ENCODE data around the gene ALPK1. TPM values are rescaled to one million over a fixed set of nuclear protein-coding genes. Genes with fewer than 3 reads are reported as not detected.

ALPK1 gene
- total RNA-seq, 1 donor from 2014 or later: 13.7 TPM

- no peak for FAIRE-seq
- no peak overlapping the region for H3K4me3 ChIP-seq (ENCODE audit: low read depth, low read length)
- DNase-seq (ENCODE audit: low read depth): no peak
- TF ChIP-seq, protein P1, sequence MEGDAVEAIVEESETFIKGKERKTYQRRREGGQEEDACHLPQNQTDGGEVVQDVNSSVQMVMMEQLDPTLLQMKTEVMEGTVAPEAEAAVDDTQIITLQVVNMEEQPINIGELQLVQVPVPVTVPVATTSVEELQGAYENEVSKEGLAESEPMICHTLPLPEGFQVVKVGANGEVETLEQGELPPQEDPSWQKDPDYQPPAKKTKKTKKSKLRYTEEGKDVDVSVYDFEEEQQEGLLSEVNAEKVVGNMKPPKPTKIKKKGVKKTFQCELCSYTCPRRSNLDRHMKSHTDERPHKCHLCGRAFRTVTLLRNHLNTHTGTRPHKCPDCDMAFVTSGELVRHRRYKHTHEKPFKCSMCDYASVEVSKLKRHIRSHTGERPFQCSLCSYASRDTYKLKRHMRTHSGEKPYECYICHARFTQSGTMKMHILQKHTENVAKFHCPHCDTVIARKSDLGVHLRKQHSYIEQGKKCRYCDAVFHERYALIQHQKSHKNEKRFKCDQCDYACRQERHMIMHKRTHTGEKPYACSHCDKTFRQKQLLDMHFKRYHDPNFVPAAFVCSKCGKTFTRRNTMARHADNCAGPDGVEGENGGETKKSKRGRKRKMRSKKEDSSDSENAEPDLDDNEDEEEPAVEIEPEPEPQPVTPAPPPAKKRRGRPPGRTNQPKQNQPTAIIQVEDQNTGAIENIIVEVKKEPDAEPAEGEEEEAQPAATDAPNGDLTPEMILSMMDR (IDR thresholded peaks at IDR 0.05; ENCODE audit: insufficient read depth, low read length, severe bottlenecking): no peak
- H3K36me3 ChIP-seq (ENCODE audit: control insufficient read depth, insufficient read depth, low read length): no peaks in the 10 kb centered on the region
- H3K27me3 ChIP-seq (ENCODE audit: control insufficient read depth, insufficient read depth, low read length): no peaks in the 10 kb centered on the region
These were observed 14.3 kb downstream of the ALPK1 start for GRCh38 chr4:112311516-112311915.

DNA sequence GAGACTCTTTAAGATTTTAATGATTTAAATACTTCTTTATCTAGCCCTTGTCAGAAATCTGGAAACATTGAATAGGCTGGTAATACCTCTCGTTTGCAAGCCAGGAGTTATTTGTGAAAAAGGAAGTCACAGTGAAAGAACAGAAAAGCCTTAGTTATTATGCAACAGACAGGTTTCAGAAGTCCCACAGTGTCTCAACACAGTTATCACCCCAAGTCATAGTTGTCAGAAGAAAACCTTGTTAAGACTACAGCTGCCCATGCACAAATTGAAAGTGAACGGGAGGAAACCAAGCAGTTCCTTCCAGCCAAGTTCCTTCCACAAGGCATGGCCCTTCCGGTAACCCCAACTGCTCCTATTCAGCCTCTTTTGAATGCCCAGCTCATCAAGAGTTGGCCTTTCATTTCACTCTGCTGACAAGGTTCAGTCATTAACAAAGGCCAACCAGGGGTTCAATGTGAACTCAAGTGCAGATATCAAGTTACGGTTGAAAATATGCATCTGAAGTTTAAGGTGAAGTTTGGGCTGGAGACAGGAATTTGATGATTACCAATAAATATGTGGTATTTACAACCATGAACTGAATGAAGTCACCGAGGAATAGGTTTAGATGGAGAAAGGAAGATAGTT, 15.6 kb downstream of the ALPK1 start:
- TF ChIP-seq, protein P1 (IDR thresholded peaks at IDR 0.05; ENCODE audit: insufficient read depth, low read length, severe bottlenecking): no peak

GRCh38 chr4:112315446-112315845, 18.3 kb downstream of the ALPK1 start:
- TF ChIP-seq, protein P1 (IDR thresholded peaks at IDR 0.05; ENCODE audit: insufficient read depth, low read length, severe bottlenecking): no peak
- Histone ChIP-seq H3K27me3 (ENCODE audit: control insufficient read depth, insufficient read depth, low read length) (no peaks in the 10 kb centered on the region), H3K36me3 (ENCODE audit: control insufficient read depth, insufficient read depth, low read length) (no peaks in the 10 kb centered on the region), H3K4me3 (ENCODE audit: low read depth, low read length) (no peak overlapping the region)
- DNase-seq (ENCODE audit: low read depth) (no peak), FAIRE-seq (no peak)

More for the DNA sequence above, 15.6 kb downstream of the ALPK1 start:
- FAIRE-seq: no peak
- Histone ChIP-seq H3K36me3 (ENCODE audit: control insufficient read depth, insufficient read depth, low read length) (no peaks in the 10 kb centered on the region), H3K4me3 (ENCODE audit: low read depth, low read length) (no peak overlapping the region), H3K27me3 (ENCODE audit: control insufficient read depth, insufficient read depth, low read length) (no peaks in the 10 kb centered on the region)
- no peak for DNase-seq (ENCODE audit: low read depth)

- no peak for FAIRE-seq
- Histone ChIP-seq H3K36me3 (ENCODE audit: control insufficient read depth, insufficient read depth, low read length) (no peaks in the 10 kb centered on the region), H3K27me3 (ENCODE audit: control insufficient read depth, insufficient read depth, low read length) (no peaks in the 10 kb centered on the region), H3K4me3 (ENCODE audit: low read depth, low read length) (no peak overlapping the region)
- DNase-seq (ENCODE audit: low read depth): no peak
- TF ChIP-seq, protein P1 (IDR thresholded peaks at IDR 0.05; ENCODE audit: insufficient read depth, low read length, severe bottlenecking): no peak
These were observed 19.2 kb downstream of the ALPK1 start for GRCh38 chr4:112316360-112316759.

DNA sequence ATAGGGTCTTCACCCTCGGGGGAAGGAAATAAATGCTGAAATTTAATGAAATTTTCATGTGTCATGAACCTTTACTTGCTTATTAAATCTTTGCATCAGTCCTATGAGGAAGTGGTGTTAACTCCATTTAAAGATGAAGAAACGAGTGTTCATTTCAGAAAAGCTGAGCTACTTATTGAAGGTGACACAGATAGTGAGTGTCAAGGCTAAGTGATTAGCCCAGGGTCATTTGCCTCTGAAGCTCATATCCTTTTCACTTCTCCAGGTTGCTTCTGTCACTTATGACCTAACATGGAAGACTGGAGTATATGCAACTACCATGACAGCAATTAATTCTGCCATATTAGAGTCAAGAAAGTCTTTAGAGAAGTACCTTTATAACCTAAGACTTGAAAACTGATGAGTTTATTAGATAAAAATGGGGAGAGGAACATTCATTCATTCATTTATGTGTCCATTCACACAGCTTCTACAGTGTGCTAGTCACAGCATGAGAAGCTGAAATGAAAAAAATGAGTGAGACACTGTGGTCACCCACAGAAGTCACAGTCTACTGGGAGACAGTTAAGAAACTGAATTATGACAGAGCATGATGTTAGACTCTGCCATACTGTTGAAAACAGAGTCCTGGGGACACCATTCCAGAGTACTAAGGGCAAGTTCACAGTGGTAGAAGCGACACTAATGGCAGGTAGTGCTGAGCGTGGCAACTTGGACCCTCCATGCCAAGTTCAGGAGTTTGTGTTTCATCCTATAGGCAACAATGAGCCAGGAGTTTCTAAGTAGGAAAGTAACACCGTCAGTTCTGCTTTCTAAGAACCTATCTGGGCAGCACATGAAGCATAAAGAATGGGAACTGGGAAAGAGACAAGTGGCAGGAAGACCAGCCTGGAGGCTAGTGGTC, 21.3 kb downstream of the ALPK1 start:
- TF ChIP-seq, protein P1 (IDR thresholded peaks at IDR 0.05; ENCODE audit: insufficient read depth, low read length, severe bottlenecking): no peak
- Histone ChIP-seq H3K27me3 (ENCODE audit: control insufficient read depth, insufficient read depth, low read length) (no peaks in the 10 kb centered on the region), H3K36me3 (ENCODE audit: control insufficient read depth, insufficient read depth, low read length) (no peaks in the 10 kb centered on the region), H3K4me3 (ENCODE audit: low read depth, low read length) (no peak overlapping the region)
- FAIRE-seq (peak; percentile 7), DNase-seq (ENCODE audit: low read depth) (no peak)
